G401 (cell line): ENCODE results near the gene TMEM121B. TPM values are rescaled to one million over a fixed set of nuclear protein-coding genes. Genes with fewer than 3 reads are reported as not detected.

ENCODE experiments used
- DNase-seq: peaks from one replicate; pipeline ENCODE4 v3.0.0-alpha.2; 2015; ENCODE audit warnings: low spot score
- in situ Hi-C: cut with HindIII; loops from 2 replicates; pipeline ENCODE4 v1.10.0; 2016; ENCODE audit warnings: low sequenced_read_pairs, mixed read lengths
- total RNA-seq: library from RNA; depleted of rRNA; stranded (reverse); fragments of >200 nt; shearing (Covaris generic); gene quantifications from 2 replicates; pipeline ENCODE4 v1.2.3, GENCODE V29; 2014; rRNA removed

Gene TMEM121B
- total RNA-seq, 1 experiment from 2014 or later = 0.75 TPM

- no peak for DNase-seq
- in situ Hi-C loops = no loop called here
Observed at GRCh38 chr22:17077255-17077654, 43.9 kb downstream of the TMEM121B start.

- no peak for DNase-seq
- in situ Hi-C loops = no loop called here
Observed at GRCh38 chr22:17074648-17075002, 46.5 kb downstream of the TMEM121B start.

GRCh38 chr22:17072877-17073276 lies 48.3 kb downstream of the TMEM121B start:
- no peak for DNase-seq
- in situ Hi-C loops = no loop called here

Other genes with a start within 250 kb of the TMEM121B start
- not detected in 2 replicates for gene GAB4, start 113.1 kb downstream of the TMEM121B start, total RNA-seq
- gene IL17RA, start 36.4 kb downstream of the TMEM121B start, total RNA-seq = 7.3 TPM in 2 replicates
- 163 and 164 TPM in 2 replicates for gene HDHD5, start 37.9 kb upstream of the TMEM121B start, total RNA-seq
- gene ADA2, start 98.1 kb upstream of the TMEM121B start, total RNA-seq = not detected in 2 replicates
- 2.0 and 2.1 TPM in 2 replicates for gene CECR2, start 248.1 kb upstream of the TMEM121B start, total RNA-seq